ENCODE measurements around the gene CHRM5.

CHRM5 gene

GRCh38 chr15:33968224-33968623 is at the start of gene CHRM5:
CHRM5 (plus strand) TSS chr15:33968497; CDS start chr15:34062718, 94,221 bp downstream.
- in situ Hi-C loops (cut with MboI; ENCODE audit: low sequenced_read_pairs): no loop called here
- Histone ChIP-seq H3K9me3 (no peaks in the 10 kb centered on the region), H3K27me3 (ENCODE audit: low read depth) (no peaks in the 10 kb centered on the region; the same call in 1 of the 2 replicates), H3K4me3 (no peak within 1 kb of the TSS), H3K4me1 (no peaks in the 10 kb centered on the region), H3K36me3 (replicated peaks) (no peaks in the 10 kb centered on the region)
- no peak for DNase-seq (ENCODE audit: low spot score in 2 of 2)

- DNase-seq (ENCODE audit: low spot score in 2 of 2): no peak
- Histone ChIP-seq H3K9me3 (no peaks in the 10 kb centered on the region), H3K36me3 (replicated peaks) (no peaks in the 10 kb centered on the region), H3K4me1 (no peaks in the 10 kb centered on the region), H3K27me3 (ENCODE audit: low read depth) (no peaks in the 10 kb centered on the region), H3K4me3 (no peak overlapping the region)
- in situ Hi-C loops (cut with MboI; ENCODE audit: low sequenced_read_pairs): no loop called here
These were observed 44.9 kb upstream of the CHRM5 start for GRCh38 chr15:33923446-33923845.

DNA sequence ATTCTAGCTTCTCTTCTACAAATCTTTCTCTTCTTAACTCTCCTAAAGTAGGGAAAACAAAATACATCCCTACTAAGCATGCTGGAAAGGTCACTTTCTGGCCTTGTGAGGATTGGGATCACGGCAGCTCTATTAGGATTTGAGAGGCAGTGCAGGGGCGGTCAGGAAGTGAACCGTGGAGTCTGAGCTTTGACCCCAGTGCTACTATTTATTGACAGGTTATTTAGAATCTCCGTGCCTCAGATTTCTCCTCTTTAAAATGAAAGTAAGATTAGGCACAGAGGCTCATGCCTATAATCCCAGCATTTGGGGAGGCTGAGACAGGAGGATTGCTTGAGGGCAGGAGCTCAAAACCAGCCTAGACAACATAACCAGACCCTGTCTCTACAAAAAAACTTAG is 42.0 kb upstream of the CHRM5 start:
- no peak for DNase-seq (ENCODE audit: low spot score in 2 of 2)
- Histone ChIP-seq H3K27me3 (ENCODE audit: low read depth) (no peaks in the 10 kb centered on the region), H3K4me3 (no peak overlapping the region), H3K36me3 (replicated peaks) (no peaks in the 10 kb centered on the region), H3K4me1 (no peaks in the 10 kb centered on the region), H3K9me3 (no peaks in the 10 kb centered on the region)
- in situ Hi-C loops (cut with MboI; ENCODE audit: low sequenced_read_pairs): no loop called here

DNA sequence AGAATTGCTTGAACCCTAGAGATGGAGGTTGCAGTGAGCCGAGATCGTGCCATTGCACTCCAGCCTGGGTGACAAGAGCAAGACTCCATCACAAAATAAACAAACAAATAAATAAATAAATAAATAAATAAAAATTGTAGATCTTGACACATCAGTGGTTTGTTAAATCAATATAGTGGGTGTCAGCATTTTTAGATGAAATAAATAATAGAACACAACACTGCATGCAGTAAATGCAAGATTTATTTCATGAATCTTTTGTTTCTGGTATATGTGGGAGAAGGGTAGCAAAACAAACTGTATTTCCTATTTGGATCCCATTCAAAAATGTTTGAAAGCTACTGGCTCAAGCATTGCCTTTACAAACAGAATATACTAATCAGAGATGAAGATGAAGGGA is 35.6 kb upstream of the CHRM5 start:
- Histone ChIP-seq H3K4me1 (no peaks in the 10 kb centered on the region), H3K27me3 (ENCODE audit: low read depth) (no peaks in the 10 kb centered on the region), H3K9me3 (no peaks in the 10 kb centered on the region), H3K4me3 (no peak overlapping the region), H3K36me3 (replicated peaks) (no peaks in the 10 kb centered on the region)
- DNase-seq (ENCODE audit: low spot score in 2 of 2): no peak
- in situ Hi-C loops (cut with MboI; ENCODE audit: low sequenced_read_pairs): no loop called here

DNA sequence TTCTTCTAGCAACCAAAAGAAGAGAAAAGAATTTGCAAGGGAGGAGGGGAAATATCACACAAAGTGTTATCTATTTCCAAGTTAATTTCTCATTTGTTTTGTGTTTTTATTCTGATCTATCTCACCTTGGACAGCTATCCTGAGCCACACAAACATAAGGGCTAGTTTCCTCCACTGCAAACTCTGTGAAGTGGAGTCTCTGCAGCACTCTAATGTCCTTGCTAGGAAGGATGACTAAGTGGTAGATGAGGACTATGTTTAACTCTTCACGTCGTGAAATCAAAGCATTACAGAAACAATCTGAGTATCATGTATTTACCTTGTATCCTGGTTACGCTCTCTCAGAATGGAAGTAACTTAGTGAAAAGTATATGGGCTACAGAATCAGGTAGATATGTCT is 33.9 kb upstream of the CHRM5 start:
- no peaks in the 10 kb centered on the region for H3K9me3 ChIP-seq
- no peaks in the 10 kb centered on the region for H3K4me1 ChIP-seq
- DNase-seq (ENCODE audit: low spot score in 2 of 2): no peak
- H3K4me3 ChIP-seq: no peak overlapping the region
- H3K36me3 ChIP-seq (replicated peaks): no peaks in the 10 kb centered on the region
- no peaks in the 10 kb centered on the region for H3K27me3 ChIP-seq (ENCODE audit: low read depth)
- in situ Hi-C loops (cut with MboI; ENCODE audit: low sequenced_read_pairs): no loop called here

- H3K4me1 ChIP-seq: no peaks in the 10 kb centered on the region
- in situ Hi-C loops (cut with MboI; ENCODE audit: low sequenced_read_pairs): no loop called here
- no peak overlapping the region for H3K4me3 ChIP-seq
- H3K9me3 ChIP-seq: no peaks in the 10 kb centered on the region
- DNase-seq (ENCODE audit: low spot score in 2 of 2): no peak
- H3K36me3 ChIP-seq (replicated peaks): no peaks in the 10 kb centered on the region
- H3K27me3 ChIP-seq (ENCODE audit: low read depth): no peaks in the 10 kb centered on the region
These were observed 33.4 kb upstream of the CHRM5 start for GRCh38 chr15:33934921-33935320.

- Histone ChIP-seq H3K9me3 (no peaks in the 10 kb centered on the region), H3K4me1 (peaks cover 6% of the 10 kb centered on the region), H3K27me3 (ENCODE audit: low read depth) (no peaks in the 10 kb centered on the region), H3K4me3 (no peak overlapping the region), H3K36me3 (replicated peaks) (no peaks in the 10 kb centered on the region)
- no peak for DNase-seq (ENCODE audit: low spot score in 2 of 2)
- in situ Hi-C loops (cut with MboI; ENCODE audit: low sequenced_read_pairs): no loop called here
These were observed 26.8 kb upstream of the CHRM5 start for GRCh38 chr15:33941279-33942063.

- H3K9me3 ChIP-seq: no peaks in the 10 kb centered on the region
- no peak overlapping the region for H3K4me3 ChIP-seq
- H3K27me3 ChIP-seq (ENCODE audit: low read depth): no peaks in the 10 kb centered on the region
- peaks cover 6% of the 10 kb centered on the region for H3K4me1 ChIP-seq
- in situ Hi-C loops (cut with MboI; ENCODE audit: low sequenced_read_pairs): no loop called here
- no peak for DNase-seq (ENCODE audit: low spot score in 2 of 2)
- no peaks in the 10 kb centered on the region for H3K36me3 ChIP-seq (replicated peaks)
These were observed 22.1 kb upstream of the CHRM5 start for GRCh38 chr15:33946152-33946551.

- H3K9me3 ChIP-seq: no peaks in the 10 kb centered on the region
- no peaks in the 10 kb centered on the region for H3K27me3 ChIP-seq (ENCODE audit: low read depth)
- in situ Hi-C loops (cut with MboI; ENCODE audit: low sequenced_read_pairs): no loop called here
- no peaks in the 10 kb centered on the region for H3K4me1 ChIP-seq
- no peak for DNase-seq (ENCODE audit: low spot score in 2 of 2)
- no peaks in the 10 kb centered on the region for H3K36me3 ChIP-seq (replicated peaks)
- no peak overlapping the region for H3K4me3 ChIP-seq
These were observed 12.4 kb upstream of the CHRM5 start for GRCh38 chr15:33955945-33956344.

DNA sequence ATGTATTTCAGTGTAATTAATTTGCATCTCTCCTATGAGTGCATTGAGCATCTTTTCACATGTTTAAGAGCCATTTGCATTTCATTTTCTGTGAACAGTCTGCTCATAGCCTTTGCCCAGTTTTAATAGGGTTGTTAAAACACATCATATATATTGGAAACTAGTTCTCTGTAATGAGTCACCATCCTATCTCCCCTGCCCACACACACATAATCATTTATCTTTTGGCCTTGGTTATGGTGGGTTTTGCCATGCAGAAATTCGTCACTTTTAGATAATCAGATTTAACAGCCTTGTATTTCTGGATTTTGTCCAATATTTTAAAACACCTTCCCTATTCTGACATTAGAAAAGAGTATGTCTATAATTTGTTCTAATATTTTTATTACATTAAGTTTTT is 11.9 kb upstream of the CHRM5 start:
- in situ Hi-C loops (cut with MboI; ENCODE audit: low sequenced_read_pairs): no loop called here
- H3K4me3 ChIP-seq: no peak overlapping the region
- no peak for DNase-seq (ENCODE audit: low spot score in 2 of 2)
- H3K4me1 ChIP-seq: no peaks in the 10 kb centered on the region
- H3K36me3 ChIP-seq (replicated peaks): no peaks in the 10 kb centered on the region
- no peaks in the 10 kb centered on the region for H3K27me3 ChIP-seq (ENCODE audit: low read depth)
- no peaks in the 10 kb centered on the region for H3K9me3 ChIP-seq

GRCh38 chr15:33959844-33960548 is 8.3 kb upstream of the CHRM5 start:
- no peak for DNase-seq (ENCODE audit: low spot score in 2 of 2)
- in situ Hi-C loops (cut with MboI; ENCODE audit: low sequenced_read_pairs): no loop called here
- Histone ChIP-seq H3K4me1 (no peaks in the 10 kb centered on the region), H3K4me3 (no peak overlapping the region), H3K27me3 (ENCODE audit: low read depth) (no peaks in the 10 kb centered on the region), H3K36me3 (replicated peaks) (no peaks in the 10 kb centered on the region), H3K9me3 (no peaks in the 10 kb centered on the region)

- Histone ChIP-seq H3K27me3 (ENCODE audit: low read depth) (no peaks in the 10 kb centered on the region), H3K4me3 (no peak overlapping the region), H3K9me3 (no peaks in the 10 kb centered on the region), H3K4me1 (no peaks in the 10 kb centered on the region), H3K36me3 (replicated peaks) (no peaks in the 10 kb centered on the region)
- DNase-seq (ENCODE audit: low spot score in 2 of 2): no peak
- in situ Hi-C loops (cut with MboI; ENCODE audit: low sequenced_read_pairs): no loop called here
These were observed 7.8 kb upstream of the CHRM5 start for GRCh38 chr15:33960549-33960935.

GRCh38 chr15:33963831-33964664 is 4.2 kb upstream of the CHRM5 start:
- Histone ChIP-seq H3K36me3 (replicated peaks) (no peaks in the 10 kb centered on the region), H3K27me3 (ENCODE audit: low read depth) (no peaks in the 10 kb centered on the region), H3K4me1 (no peaks in the 10 kb centered on the region), H3K4me3 (no peak overlapping the region), H3K9me3 (no peaks in the 10 kb centered on the region)
- DNase-seq (ENCODE audit: low spot score in 2 of 2): peak in 1 of 2 experiments; percentile 32
- in situ Hi-C loops (cut with MboI; ENCODE audit: low sequenced_read_pairs): no loop called here

GRCh38 chr15:33964665-33965040 is 3.6 kb upstream of the CHRM5 start:
- in situ Hi-C loops (cut with MboI; ENCODE audit: low sequenced_read_pairs): no loop called here
- no peaks in the 10 kb centered on the region for H3K36me3 ChIP-seq (replicated peaks)
- no peaks in the 10 kb centered on the region for H3K4me1 ChIP-seq
- H3K4me3 ChIP-seq: no peak overlapping the region
- H3K9me3 ChIP-seq: no peaks in the 10 kb centered on the region
- no peaks in the 10 kb centered on the region for H3K27me3 ChIP-seq (ENCODE audit: low read depth)
- no peak for DNase-seq (ENCODE audit: low spot score in 2 of 2)
